Cardiac muscle cell (in vitro differentiated cells and primary cell): ENCODE results near the gene DMRT3. TPM values are rescaled to one million over a fixed set of nuclear protein-coding genes. Genes with fewer than 3 reads are reported as not detected.

Experiments
- DNase-seq, 2 donors: peaks; one replicate each; pipeline versions ENCODE4 v3.0.0 to v3.0.0-alpha.2; 2010 to 2017; ENCODE audit warnings: low read depth in 1 of 2, low spot score in 1 of 2
- H3K27ac ChIP-seq: fragments of 200-600 bp; sonication (generic); 2 replicates; pipeline ENCODE4 v1.5.1; 2016
- H3K27me3 ChIP-seq: fragments of 200-600 bp; sonication (generic); 2 replicates; pipeline ENCODE4 v1.6.0; 2016; ENCODE audit warnings: control low read depth
- H3K36me3 ChIP-seq: fragments of 200-600 bp; sonication (generic); 2 replicates; pipeline ENCODE4 v1.5.1; 2016; ENCODE audit warnings: control low read depth
- H3K4me1 ChIP-seq: fragments of 200-600 bp; sonication (generic); 2 replicates; pipeline ENCODE4 v1.8.1; 2017; ENCODE audit warnings: low read depth, mild to moderate bottlenecking, mixed run types
- H3K4me3 ChIP-seq: fragments of 200-600 bp; sonication (generic); 2 replicates; pipeline ENCODE4 v1.5.1; 2016; ENCODE audit warnings: mild to moderate bottlenecking
- H3K9me3 ChIP-seq: fragments of 200-600 bp; sonication (generic); 2 replicates; pipeline ENCODE4 v1.5.1; 2017; ENCODE audit warnings: low read depth, mild to moderate bottlenecking, control low read depth
- polyA plus RNA-seq: library from polyadenylated mRNA; unstranded; fragments of >200 nt; fragmentation: Nextera tagmentation; extraction: Ambion mirVana; gene quantifications from 2 replicates; pipeline ENCODE4 v1.2.1, GENCODE V29; 2016
- total RNA-seq: library from RNA; depleted of rRNA; stranded (reverse); fragments of >200 nt; gene quantifications from 2 replicates; pipeline ENCODE4 v1.2.3, GENCODE V29; 2016
- TF ChIP-seq, protein P1 (sequence below): IDR thresholded peaks from 2 replicates; pipeline ENCODE4 v1.5.1; 2012; ENCODE audit warnings: low read depth, mild to moderate bottlenecking, low read length

DMRT3 gene
- total and polyA plus RNA-seq, 2 experiments from 2014 or later, result not detected

DNA sequence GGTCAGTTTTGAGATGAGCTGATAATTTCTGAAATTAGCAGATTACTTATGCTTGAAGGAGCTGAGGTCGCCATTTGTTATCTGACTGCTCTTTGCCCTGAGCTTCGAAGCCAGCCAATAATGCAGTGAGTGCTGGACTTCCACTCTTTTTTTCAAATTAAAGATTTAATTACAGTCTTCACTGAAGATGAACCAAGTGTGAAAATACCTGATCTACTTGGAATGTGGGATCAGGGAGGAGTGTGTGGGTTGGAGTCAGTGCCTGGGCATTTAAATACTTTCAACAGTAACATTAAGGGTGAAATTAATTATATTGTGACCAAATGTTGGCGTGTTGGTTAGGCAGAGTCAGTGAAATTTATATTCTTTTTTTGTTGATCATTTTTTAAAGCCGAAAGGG is 23.9 kb upstream of the DMRT3 start:
- H3K27me3 ChIP-seq, result peaks cover 65% of the 10 kb centered on the region

GRCh38 chr9:959105-959504 is 17.4 kb upstream of the DMRT3 start:
- Histone ChIP-seq H3K27me3 (peaks cover 83% of the 10 kb centered on the region), H3K4me3 (no peak overlapping the region), H3K4me1 (no peaks in the 10 kb centered on the region), H3K27ac (no peak overlapping the region), H3K9me3 (no peaks in the 10 kb centered on the region), H3K36me3 (no peaks in the 10 kb centered on the region)
- TF ChIP-seq, protein P1, sequence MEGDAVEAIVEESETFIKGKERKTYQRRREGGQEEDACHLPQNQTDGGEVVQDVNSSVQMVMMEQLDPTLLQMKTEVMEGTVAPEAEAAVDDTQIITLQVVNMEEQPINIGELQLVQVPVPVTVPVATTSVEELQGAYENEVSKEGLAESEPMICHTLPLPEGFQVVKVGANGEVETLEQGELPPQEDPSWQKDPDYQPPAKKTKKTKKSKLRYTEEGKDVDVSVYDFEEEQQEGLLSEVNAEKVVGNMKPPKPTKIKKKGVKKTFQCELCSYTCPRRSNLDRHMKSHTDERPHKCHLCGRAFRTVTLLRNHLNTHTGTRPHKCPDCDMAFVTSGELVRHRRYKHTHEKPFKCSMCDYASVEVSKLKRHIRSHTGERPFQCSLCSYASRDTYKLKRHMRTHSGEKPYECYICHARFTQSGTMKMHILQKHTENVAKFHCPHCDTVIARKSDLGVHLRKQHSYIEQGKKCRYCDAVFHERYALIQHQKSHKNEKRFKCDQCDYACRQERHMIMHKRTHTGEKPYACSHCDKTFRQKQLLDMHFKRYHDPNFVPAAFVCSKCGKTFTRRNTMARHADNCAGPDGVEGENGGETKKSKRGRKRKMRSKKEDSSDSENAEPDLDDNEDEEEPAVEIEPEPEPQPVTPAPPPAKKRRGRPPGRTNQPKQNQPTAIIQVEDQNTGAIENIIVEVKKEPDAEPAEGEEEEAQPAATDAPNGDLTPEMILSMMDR, result no peak
- no peak for DNase-seq

More for the DNA sequence above, 23.9 kb upstream of the DMRT3 start:
- DNase-seq, result no peak
- Histone ChIP-seq H3K36me3 (no peaks in the 10 kb centered on the region), H3K4me3 (no peak overlapping the region), H3K9me3 (no peaks in the 10 kb centered on the region), H3K27ac (no peak overlapping the region), H3K4me1 (no peaks in the 10 kb centered on the region)
- TF ChIP-seq, protein P1, result no peak

DNA sequence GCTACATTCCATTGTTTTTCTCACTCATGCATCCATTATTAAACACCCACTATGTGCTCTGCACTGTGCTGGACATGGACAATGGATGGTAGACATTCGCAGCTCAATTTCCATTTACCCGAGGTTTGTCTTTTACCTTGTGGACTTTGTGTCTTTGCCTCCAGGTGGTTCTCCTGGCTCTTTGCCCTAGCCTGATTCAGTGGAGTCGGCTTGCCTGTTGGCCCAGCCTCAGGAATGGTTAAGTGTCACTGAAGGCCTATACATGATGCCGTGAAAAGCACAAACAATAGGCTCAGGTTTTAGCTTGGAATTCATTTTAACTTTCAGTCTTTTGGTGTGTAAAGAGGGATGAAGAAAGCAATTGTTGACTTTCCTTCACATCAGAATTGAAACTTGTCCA is 16.5 kb upstream of the DMRT3 start:
- Histone ChIP-seq H3K27me3 (peaks cover 86% of the 10 kb centered on the region), H3K27ac (no peak overlapping the region)
- TF ChIP-seq, protein P1, result no peak

DNA sequence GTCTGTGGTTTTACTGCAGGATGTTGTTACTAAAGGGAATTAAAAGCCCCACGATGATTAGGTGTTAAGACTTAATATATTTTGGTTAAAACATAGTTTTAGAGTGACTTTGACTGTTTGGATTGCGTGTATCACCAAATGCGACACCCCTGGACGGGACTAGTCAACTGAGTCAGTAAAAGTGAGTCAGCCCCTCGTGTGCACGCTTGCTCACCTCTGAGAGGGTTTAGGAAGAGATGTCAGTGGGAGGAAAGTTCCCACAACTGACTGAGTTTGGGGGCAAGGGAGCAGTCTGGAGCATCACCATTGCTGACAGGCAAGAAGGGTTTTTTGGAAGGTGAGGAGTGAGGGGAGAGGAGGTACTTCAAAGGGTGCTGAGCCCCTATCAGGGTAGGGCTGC is 14.4 kb upstream of the DMRT3 start:
- DNase-seq, result no peak
- TF ChIP-seq, protein P1, result no peak
- Histone ChIP-seq H3K27ac (no peak overlapping the region), H3K4me1 (no peaks in the 10 kb centered on the region), H3K9me3 (no peaks in the 10 kb centered on the region), H3K36me3 (no peaks in the 10 kb centered on the region), H3K27me3 (peaks cover 87% of the 10 kb centered on the region), H3K4me3 (no peak overlapping the region)

More for the DNA sequence above, 16.5 kb upstream of the DMRT3 start:
- no peak overlapping the region for H3K4me3 ChIP-seq
- no peaks in the 10 kb centered on the region for H3K9me3 ChIP-seq
- no peak for DNase-seq
- H3K36me3 ChIP-seq, result no peaks in the 10 kb centered on the region
- no peaks in the 10 kb centered on the region for H3K4me1 ChIP-seq

GRCh38 chr9:965497-965896 is 11.0 kb upstream of the DMRT3 start:
- Histone ChIP-seq H3K27me3 (peaks cover 97% of the 10 kb centered on the region), H3K36me3 (no peaks in the 10 kb centered on the region), H3K9me3 (no peaks in the 10 kb centered on the region), H3K4me1 (peaks cover 5% of the 10 kb centered on the region), H3K27ac (no peak overlapping the region), H3K4me3 (no peak overlapping the region)
- TF ChIP-seq, protein P1, result no peak
- no peak for DNase-seq

- no peak for DNase-seq
- TF ChIP-seq, protein P1, result no peak
- Histone ChIP-seq H3K4me1 (peaks cover 8% of the 10 kb centered on the region), H3K4me3 (no peak overlapping the region), H3K27me3 (peaks cover 97% of the 10 kb centered on the region), H3K9me3 (no peaks in the 10 kb centered on the region), H3K27ac (no peak overlapping the region), H3K36me3 (no peaks in the 10 kb centered on the region)
These were observed 9.6 kb upstream of the DMRT3 start for GRCh38 chr9:966870-967269.
